Measurements from ENCODE around the gene SDK2.

The SDK2 gene

DNA sequence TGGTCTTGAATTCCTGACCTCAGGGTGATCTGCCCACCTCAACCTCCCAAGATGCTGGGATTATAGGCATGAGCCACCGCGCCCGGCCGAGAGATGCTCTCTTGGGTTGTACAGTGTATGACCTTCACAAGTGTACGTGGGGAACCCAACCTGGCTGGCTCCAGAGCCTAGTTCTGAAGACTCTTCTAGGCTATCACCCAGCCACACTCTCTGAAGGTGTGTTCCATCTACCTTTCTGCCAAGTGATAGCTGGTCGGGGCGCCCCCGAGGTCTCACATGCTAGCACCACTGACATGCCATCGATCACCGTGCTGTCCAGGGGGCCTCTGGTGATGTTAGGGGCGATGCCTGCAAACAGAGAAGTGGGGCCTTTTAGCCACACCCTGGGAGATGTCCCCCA is 210.7 kb downstream of the SDK2 start:
- TF ChIP-seq, protein P1, sequence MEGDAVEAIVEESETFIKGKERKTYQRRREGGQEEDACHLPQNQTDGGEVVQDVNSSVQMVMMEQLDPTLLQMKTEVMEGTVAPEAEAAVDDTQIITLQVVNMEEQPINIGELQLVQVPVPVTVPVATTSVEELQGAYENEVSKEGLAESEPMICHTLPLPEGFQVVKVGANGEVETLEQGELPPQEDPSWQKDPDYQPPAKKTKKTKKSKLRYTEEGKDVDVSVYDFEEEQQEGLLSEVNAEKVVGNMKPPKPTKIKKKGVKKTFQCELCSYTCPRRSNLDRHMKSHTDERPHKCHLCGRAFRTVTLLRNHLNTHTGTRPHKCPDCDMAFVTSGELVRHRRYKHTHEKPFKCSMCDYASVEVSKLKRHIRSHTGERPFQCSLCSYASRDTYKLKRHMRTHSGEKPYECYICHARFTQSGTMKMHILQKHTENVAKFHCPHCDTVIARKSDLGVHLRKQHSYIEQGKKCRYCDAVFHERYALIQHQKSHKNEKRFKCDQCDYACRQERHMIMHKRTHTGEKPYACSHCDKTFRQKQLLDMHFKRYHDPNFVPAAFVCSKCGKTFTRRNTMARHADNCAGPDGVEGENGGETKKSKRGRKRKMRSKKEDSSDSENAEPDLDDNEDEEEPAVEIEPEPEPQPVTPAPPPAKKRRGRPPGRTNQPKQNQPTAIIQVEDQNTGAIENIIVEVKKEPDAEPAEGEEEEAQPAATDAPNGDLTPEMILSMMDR (IDR thresholded peaks at IDR 0.05; ENCODE audit: low read depth, low read length), result no peak
- DNase-seq (ENCODE audit: extremely low read depth, low read depth), result no peak

GRCh38 chr17:73432624-73433190 is 211.5 kb downstream of the SDK2 start:
- TF ChIP-seq, protein P1 (IDR thresholded peaks at IDR 0.05; ENCODE audit: low read depth, low read length), result no peak
- DNase-seq (ENCODE audit: extremely low read depth, low read depth), result no peak

GRCh38 chr17:73431401-73432205 is 212.6 kb downstream of the SDK2 start:
- TF ChIP-seq, protein P1 (IDR thresholded peaks at IDR 0.05; ENCODE audit: low read depth, low read length), result no peak
- DNase-seq (ENCODE audit: extremely low read depth, low read depth), result no peak

DNA sequence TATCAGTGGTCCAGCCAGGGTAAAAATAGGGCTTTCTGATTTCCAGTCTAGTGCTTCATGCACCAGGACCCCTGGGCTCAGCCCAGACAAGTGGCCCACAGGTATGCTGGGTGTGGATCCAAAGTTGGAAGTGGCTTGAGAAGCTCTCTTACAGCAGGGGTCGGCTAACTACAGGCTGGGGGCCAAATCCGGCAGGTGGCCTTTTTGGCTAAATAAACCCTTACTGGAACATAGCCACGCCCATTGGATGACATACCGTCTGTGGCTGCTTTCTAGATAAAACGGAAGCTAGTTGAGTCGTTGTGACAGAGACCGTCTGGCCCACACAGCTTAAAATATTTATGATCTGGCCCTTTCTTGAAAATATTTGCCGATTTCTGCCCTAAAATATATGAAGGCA is 213.4 kb downstream of the SDK2 start:
- no peak for DNase-seq (ENCODE audit: extremely low read depth, low read depth)
- TF ChIP-seq, protein P1 (IDR thresholded peaks at IDR 0.05; ENCODE audit: low read depth, low read length), result no peak

- DNase-seq (ENCODE audit: extremely low read depth, low read depth), result no peak
- TF ChIP-seq, protein P1 (IDR thresholded peaks at IDR 0.05; ENCODE audit: low read depth, low read length), result no peak
Observed at GRCh38 chr17:73430165-73430680, 214.0 kb downstream of the SDK2 start.

GRCh38 chr17:73429440-73430164 is 214.6 kb downstream of the SDK2 start:
- TF ChIP-seq, protein P1 (IDR thresholded peaks at IDR 0.05; ENCODE audit: low read depth, low read length), result peak; percentile 97
- DNase-seq (ENCODE audit: extremely low read depth, low read depth), result peak; percentile 30

- no peak for DNase-seq (ENCODE audit: extremely low read depth, low read depth)
- TF ChIP-seq, protein P1 (IDR thresholded peaks at IDR 0.05; ENCODE audit: low read depth, low read length), result no peak
Observed at GRCh38 chr17:73427198-73427597, 217.0 kb downstream of the SDK2 start.
